NT2/D1 (cell line): ENCODE results near the gene ZNF831.

Experiments
- DNase-seq: peaks from one replicate; pipeline ENCODE4 v3.0.0-alpha.2; 2011; ENCODE audit warnings: low read depth, low spot score
- H3K27me3 ChIP-seq: 2 replicates; pipeline ENCODE4 v1.6.0; 2011; ENCODE audit warnings: mild to moderate bottlenecking; ENCODE audit not compliant: insufficient read length, insufficient read depth
- H3K36me3 ChIP-seq: 2 replicates; pipeline ENCODE4 v1.6.1; 2011; ENCODE audit warnings: mild to moderate bottlenecking, low read length, mixed read lengths; ENCODE audit not compliant: insufficient read depth, insufficient read length
- H3K4me1 ChIP-seq: 2 replicates; pipeline ENCODE4 v1.5.1; 2011; ENCODE audit not compliant: insufficient read depth, insufficient read length
- H3K4me3 ChIP-seq: 2 replicates; pipeline ENCODE4 v1.5.1; 2011; ENCODE audit warnings: low read depth; ENCODE audit not compliant: insufficient read length
- H3K9ac ChIP-seq: 2 replicates; pipeline ENCODE4 v1.6.0; 2011; ENCODE audit warnings: low read depth; ENCODE audit not compliant: insufficient read length
- H3K9me3 ChIP-seq: 2 replicates; pipeline ENCODE4 v1.5.1; 2011; ENCODE audit warnings: mild to moderate bottlenecking, low read length; ENCODE audit not compliant: insufficient read depth
- SUZ12 ChIP-seq: IDR thresholded peaks from 2 replicates; pipeline ENCODE4 v1.6.1; 2011; ENCODE audit not compliant: insufficient read length, insufficient read depth; ENCODE audit errors: extremely low read depth
- YY1 ChIP-seq: IDR thresholded peaks from 2 replicates; pipeline ENCODE4 v1.6.1; 2011; ENCODE audit not compliant: insufficient read length, insufficient read depth
- ZNF274 ChIP-seq: IDR thresholded peaks from 2 replicates; pipeline ENCODE4 v1.6.1; 2011; ENCODE audit warnings: mild to moderate bottlenecking, low read depth, low read length

Gene ZNF831

GRCh38 chr20:59131551-59132285, 31.9 kb upstream of the ZNF831 start:
- no peak overlapping the region for H3K9ac ChIP-seq
- H3K27me3 ChIP-seq, result no peaks in the 10 kb centered on the region
- no peak overlapping the region for H3K4me3 ChIP-seq
- H3K9me3 ChIP-seq, result peaks cover 32% of the 10 kb centered on the region; the same call in 1 of the 2 replicates
- no peaks in the 10 kb centered on the region for H3K4me1 ChIP-seq
- no peaks in the 10 kb centered on the region for H3K36me3 ChIP-seq
- TF ChIP-seq ZNF274 (no peak), YY1 (no peak), SUZ12 (no peak)
- DNase-seq, result no peak

GRCh38 chr20:59134182-59134581, 29.4 kb upstream of the ZNF831 start:
- no peaks in the 10 kb centered on the region for H3K27me3 ChIP-seq
- no peak overlapping the region for H3K9ac ChIP-seq
- DNase-seq, result no peak
- no peak overlapping the region for H3K4me3 ChIP-seq
- no peaks in the 10 kb centered on the region for H3K4me1 ChIP-seq
- TF ChIP-seq SUZ12 (no peak), YY1 (no peak)
- no peaks in the 10 kb centered on the region for H3K36me3 ChIP-seq
- peaks cover 41% of the 10 kb centered on the region; the same call in 1 of the 2 replicates for H3K9me3 ChIP-seq

- Histone ChIP-seq H3K4me3 (no peak overlapping the region), H3K9me3 (peaks cover 41% of the 10 kb centered on the region; the same call in 1 of the 2 replicates), H3K36me3 (no peaks in the 10 kb centered on the region), H3K4me1 (no peaks in the 10 kb centered on the region), H3K9ac (no peak overlapping the region), H3K27me3 (no peaks in the 10 kb centered on the region)
- no peak for DNase-seq
- TF ChIP-seq YY1, result no peak
- no peak for TF ChIP-seq ZNF274
- no peak for TF ChIP-seq SUZ12
Measured at GRCh38 chr20:59135093-59135492, 28.5 kb upstream of the ZNF831 start.

- Histone ChIP-seq H3K4me1 (no peaks in the 10 kb centered on the region), H3K4me3 (no peak overlapping the region), H3K27me3 (no peaks in the 10 kb centered on the region), H3K9me3 (peaks cover 41% of the 10 kb centered on the region; the same call in 1 of the 2 replicates), H3K36me3 (no peaks in the 10 kb centered on the region), H3K9ac (no peak overlapping the region)
- TF ChIP-seq SUZ12 (no peak), YY1 (no peak), ZNF274 (no peak)
- no peak for DNase-seq
Measured at GRCh38 chr20:59136027-59136426, 27.6 kb upstream of the ZNF831 start.

GRCh38 chr20:59137532-59137931, 26.1 kb upstream of the ZNF831 start:
- no peak overlapping the region for H3K9ac ChIP-seq
- TF ChIP-seq YY1 (no peak), ZNF274 (no peak), SUZ12 (no peak)
- H3K27me3 ChIP-seq, result no peaks in the 10 kb centered on the region
- no peak overlapping the region for H3K4me3 ChIP-seq
- DNase-seq, result no peak
- H3K36me3 ChIP-seq, result no peaks in the 10 kb centered on the region
- peaks cover 49% of the 10 kb centered on the region; the same call in 1 of the 2 replicates for H3K9me3 ChIP-seq
- no peaks in the 10 kb centered on the region for H3K4me1 ChIP-seq

GRCh38 chr20:59138114-59138748, 25.4 kb upstream of the ZNF831 start:
- Histone ChIP-seq H3K4me1 (no peaks in the 10 kb centered on the region), H3K4me3 (no peak overlapping the region), H3K36me3 (no peaks in the 10 kb centered on the region), H3K9me3 (peaks cover 49% of the 10 kb centered on the region; the same call in 1 of the 2 replicates), H3K9ac (no peak overlapping the region), H3K27me3 (no peaks in the 10 kb centered on the region)
- no peak for DNase-seq
- TF ChIP-seq SUZ12 (no peak), YY1 (no peak), ZNF274 (no peak)

GRCh38 chr20:59139998-59140397, 23.6 kb upstream of the ZNF831 start:
- H3K27me3 ChIP-seq, result no peaks in the 10 kb centered on the region
- no peak overlapping the region for H3K4me3 ChIP-seq
- H3K9ac ChIP-seq, result no peak overlapping the region
- peaks cover 42% of the 10 kb centered on the region; the same call in 1 of the 2 replicates for H3K9me3 ChIP-seq
- H3K4me1 ChIP-seq, result no peaks in the 10 kb centered on the region
- TF ChIP-seq YY1, result no peak
- no peak for TF ChIP-seq SUZ12
- no peak for TF ChIP-seq ZNF274
- DNase-seq, result no peak
- no peaks in the 10 kb centered on the region for H3K36me3 ChIP-seq
